ENCODE data around the gene GPR137C. TPM values are rescaled to one million over a fixed set of nuclear protein-coding genes. Genes with fewer than 3 reads are reported as not detected.

The GPR137C gene
- total and polyA plus RNA-seq, 2 experiments from 2014 or later: 1.7 to 2.5 TPM

GRCh38 chr14:52649511-52649910, 96.9 kb downstream of the GPR137C start:
- TF ChIP-seq CTCF (IDR thresholded peaks at IDR 0.05; ENCODE audit: poor library complexity): no peak
- no peak for TF ChIP-seq EZH2phosphoT487 (IDR thresholded peaks at IDR 0.05; ENCODE audit: low read depth, severe bottlenecking, unreplicated experiment)
- TF ChIP-seq EZH2 (IDR thresholded peaks at IDR 0.05; ENCODE audit: borderline replicate concordance): no peak
- no peak for DNase-seq (ENCODE audit: low spot score)

DNA sequence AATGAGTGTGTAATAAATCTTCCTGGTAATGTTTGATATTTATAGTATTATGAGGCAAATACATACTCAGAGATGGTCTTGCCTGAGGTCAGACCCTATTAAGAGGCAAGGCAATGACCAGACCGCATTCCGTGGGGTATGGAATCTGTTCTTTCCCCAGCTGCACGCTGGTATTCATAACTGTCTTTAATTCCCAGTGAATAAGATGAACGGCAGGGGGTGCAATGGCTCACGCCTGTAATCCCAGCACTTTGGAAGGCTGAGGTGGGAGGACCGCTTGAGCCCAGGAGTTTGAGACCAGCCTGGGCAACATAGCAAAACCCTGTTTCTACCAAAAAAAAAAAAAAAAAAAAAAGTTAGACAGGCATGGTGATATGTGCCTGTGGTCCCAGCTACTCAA, 98.1 kb downstream of the GPR137C start:
- Histone ChIP-seq H3K36me3 (replicated peaks; ENCODE audit: insufficient read depth, low read depth) (no peaks in the 10 kb centered on the region), H3K27ac (no peak overlapping the region), H3K4me2 (no peak overlapping the region), H3K9me2 (replicated peaks; ENCODE audit: insufficient read depth) (no peaks in the 10 kb centered on the region), H3K4me1 (ENCODE audit: insufficient read depth) (no peaks in the 10 kb centered on the region), H3K79me2 (no peaks in the 10 kb centered on the region), H3K27me3 (no peaks in the 10 kb centered on the region), H3K9me3 (ENCODE audit: low read depth) (no peaks in the 10 kb centered on the region), H3K4me3 (no peak overlapping the region), H2AFZ (no peak overlapping the region), H4K20me1 (ENCODE audit: insufficient read depth, poor library complexity, severe bottlenecking) (no peaks in the 10 kb centered on the region)
- DNase-seq (ENCODE audit: low spot score): no peak
- TF ChIP-seq EZH2phosphoT487 (IDR thresholded peaks at IDR 0.05; ENCODE audit: low read depth, severe bottlenecking, unreplicated experiment) (no peak), EZH2 (IDR thresholded peaks at IDR 0.05; ENCODE audit: borderline replicate concordance) (no peak), CTCF (IDR thresholded peaks at IDR 0.05; ENCODE audit: poor library complexity) (no peak)
- 91% methylated on average over 6 of the region's 6 CpGs for WGBS (ENCODE audit: low lambda C conversion rate, missing lambda C conversion rate)

More at GRCh38 chr14:52649511-52649910, 96.9 kb downstream of the GPR137C start:
- no peak overlapping the region for H3K4me3 ChIP-seq
- no peaks in the 10 kb centered on the region for H3K9me3 ChIP-seq (ENCODE audit: low read depth)
- 100% methylated on average over 1 of the region's 1 CpG for WGBS (ENCODE audit: low lambda C conversion rate, missing lambda C conversion rate)
- H3K79me2 ChIP-seq: no peaks in the 10 kb centered on the region
- H3K27ac ChIP-seq: no peak overlapping the region
- no peaks in the 10 kb centered on the region for H4K20me1 ChIP-seq (ENCODE audit: insufficient read depth, poor library complexity, severe bottlenecking)
- H2AFZ ChIP-seq: no peak overlapping the region
- H3K27me3 ChIP-seq: no peaks in the 10 kb centered on the region
- no peaks in the 10 kb centered on the region for H3K9me2 ChIP-seq (replicated peaks; ENCODE audit: insufficient read depth)
- H3K4me2 ChIP-seq: no peak overlapping the region
- no peaks in the 10 kb centered on the region for H3K4me1 ChIP-seq (ENCODE audit: insufficient read depth)
- H3K36me3 ChIP-seq (replicated peaks; ENCODE audit: insufficient read depth, low read depth): no peaks in the 10 kb centered on the region

GRCh38 chr14:52656905-52657304, 104.3 kb downstream of the GPR137C start:
- H3K4me3 ChIP-seq: no peak overlapping the region
- no peaks in the 10 kb centered on the region for H3K79me2 ChIP-seq
- no peak overlapping the region for H3K4me2 ChIP-seq
- H3K36me3 ChIP-seq (replicated peaks; ENCODE audit: insufficient read depth, low read depth): no peaks in the 10 kb centered on the region
- TF ChIP-seq EZH2phosphoT487 (IDR thresholded peaks at IDR 0.05; ENCODE audit: low read depth, severe bottlenecking, unreplicated experiment): no peak
- TF ChIP-seq EZH2 (IDR thresholded peaks at IDR 0.05; ENCODE audit: borderline replicate concordance): no peak
- TF ChIP-seq CTCF (IDR thresholded peaks at IDR 0.05; ENCODE audit: poor library complexity): no peak
- no peak for DNase-seq (ENCODE audit: low spot score)
- H3K4me1 ChIP-seq (ENCODE audit: insufficient read depth): no peaks in the 10 kb centered on the region
- no peak overlapping the region for H3K27ac ChIP-seq
- H3K9me2 ChIP-seq (replicated peaks; ENCODE audit: insufficient read depth): no peaks in the 10 kb centered on the region
- no peak overlapping the region for H2AFZ ChIP-seq
- no peaks in the 10 kb centered on the region for H3K27me3 ChIP-seq
- H3K9me3 ChIP-seq (ENCODE audit: low read depth): no peaks in the 10 kb centered on the region
- no peaks in the 10 kb centered on the region for H4K20me1 ChIP-seq (ENCODE audit: insufficient read depth, poor library complexity, severe bottlenecking)

- Histone ChIP-seq H3K4me2 (no peak overlapping the region), H3K4me3 (no peak overlapping the region), H3K36me3 (replicated peaks; ENCODE audit: insufficient read depth, low read depth) (no peaks in the 10 kb centered on the region), H3K79me2 (no peaks in the 10 kb centered on the region), H3K9me3 (ENCODE audit: low read depth) (no peaks in the 10 kb centered on the region), H3K4me1 (ENCODE audit: insufficient read depth) (no peaks in the 10 kb centered on the region), H3K27me3 (no peaks in the 10 kb centered on the region), H3K27ac (no peak overlapping the region), H3K9me2 (replicated peaks; ENCODE audit: insufficient read depth) (no peaks in the 10 kb centered on the region), H2AFZ (no peak overlapping the region), H4K20me1 (ENCODE audit: insufficient read depth, poor library complexity, severe bottlenecking) (no peaks in the 10 kb centered on the region)
- TF ChIP-seq EZH2 (IDR thresholded peaks at IDR 0.05; ENCODE audit: borderline replicate concordance): no peak
- no peak for TF ChIP-seq EZH2phosphoT487 (IDR thresholded peaks at IDR 0.05; ENCODE audit: low read depth, severe bottlenecking, unreplicated experiment)
- TF ChIP-seq CTCF (IDR thresholded peaks at IDR 0.05; ENCODE audit: poor library complexity): no peak
- DNase-seq (ENCODE audit: low spot score): no peak
Observed at GRCh38 chr14:52660325-52660724, 107.7 kb downstream of the GPR137C start.

All from hepatocyte (in vitro differentiated cells).